GM19463 (cell line): ENCODE data around the gene TENT4A.

Source experiments
- ATAC-seq: cut with Tn5 transposase; IDR thresholded peaks from one replicate; pipeline ENCODE4 v1.9.1; 2021; ENCODE audit warnings: mild to moderate bottlenecking, moderate library complexity; ENCODE audit not compliant: unreplicated experiment

TENT4A gene

GRCh38 chr5:6791031-6791430 lies 77.8 kb downstream of the TENT4A start:
- ATAC-seq = no peak

GRCh38 chr5:6792376-6792775 lies 79.1 kb downstream of the TENT4A start:
- no peak for ATAC-seq

- no peak for ATAC-seq
Measured at GRCh38 chr5:6792911-6793471, 79.8 kb downstream of the TENT4A start.

- ATAC-seq = no peak
Measured at GRCh38 chr5:6801236-6801635, 88.0 kb downstream of the TENT4A start.

GRCh38 chr5:6803981-6804550 lies 90.8 kb downstream of the TENT4A start:
- no peak for ATAC-seq

GRCh38 chr5:6804766-6805501 lies 91.7 kb downstream of the TENT4A start:
- no peak for ATAC-seq

GRCh38 chr5:6805841-6806240 lies 92.6 kb downstream of the TENT4A start:
- no peak for ATAC-seq
